ENCODE measurements around the gene ZNF462.

Gene ZNF462

DNA sequence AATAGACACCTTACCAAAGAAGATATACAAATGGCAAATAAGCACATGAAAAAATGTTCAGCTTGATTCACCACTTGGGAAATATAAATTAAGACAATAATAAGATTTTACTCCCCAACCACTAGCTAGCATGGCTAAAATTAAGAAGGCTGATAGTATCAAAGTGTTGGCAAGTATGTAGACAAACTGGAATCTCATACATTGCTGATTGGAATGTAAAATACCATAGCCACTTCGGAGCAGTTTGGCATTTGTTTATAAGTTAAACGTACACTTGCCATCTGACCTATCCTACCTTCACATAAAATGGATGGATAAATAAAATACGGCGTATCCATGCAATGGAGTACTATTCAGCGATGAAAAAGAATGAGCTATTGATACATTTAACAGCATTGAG, 129.2 kb downstream of the ZNF462 start:
- H4K20me1 ChIP-seq (ENCODE audit: insufficient read depth), result no peaks in the 10 kb centered on the region
- no peaks in the 10 kb centered on the region for H3K79me2 ChIP-seq (ENCODE audit: insufficient read depth, low read depth)
- no peaks in the 10 kb centered on the region for H3K36me3 ChIP-seq (ENCODE audit: insufficient read depth)
- H2AFZ ChIP-seq (ENCODE audit: low read depth), result no peak overlapping the region
- TF ChIP-seq, protein P1, sequence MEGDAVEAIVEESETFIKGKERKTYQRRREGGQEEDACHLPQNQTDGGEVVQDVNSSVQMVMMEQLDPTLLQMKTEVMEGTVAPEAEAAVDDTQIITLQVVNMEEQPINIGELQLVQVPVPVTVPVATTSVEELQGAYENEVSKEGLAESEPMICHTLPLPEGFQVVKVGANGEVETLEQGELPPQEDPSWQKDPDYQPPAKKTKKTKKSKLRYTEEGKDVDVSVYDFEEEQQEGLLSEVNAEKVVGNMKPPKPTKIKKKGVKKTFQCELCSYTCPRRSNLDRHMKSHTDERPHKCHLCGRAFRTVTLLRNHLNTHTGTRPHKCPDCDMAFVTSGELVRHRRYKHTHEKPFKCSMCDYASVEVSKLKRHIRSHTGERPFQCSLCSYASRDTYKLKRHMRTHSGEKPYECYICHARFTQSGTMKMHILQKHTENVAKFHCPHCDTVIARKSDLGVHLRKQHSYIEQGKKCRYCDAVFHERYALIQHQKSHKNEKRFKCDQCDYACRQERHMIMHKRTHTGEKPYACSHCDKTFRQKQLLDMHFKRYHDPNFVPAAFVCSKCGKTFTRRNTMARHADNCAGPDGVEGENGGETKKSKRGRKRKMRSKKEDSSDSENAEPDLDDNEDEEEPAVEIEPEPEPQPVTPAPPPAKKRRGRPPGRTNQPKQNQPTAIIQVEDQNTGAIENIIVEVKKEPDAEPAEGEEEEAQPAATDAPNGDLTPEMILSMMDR (conservative IDR thresholded peaks at IDR 0.05; ENCODE audit: low read depth, low read length), result no peak
- no peaks in the 10 kb centered on the region for H3K27me3 ChIP-seq (ENCODE audit: insufficient read depth, low read depth)
- H3K4me3 ChIP-seq (IDR thresholded peaks at IDR 0.05; ENCODE audit: insufficient read depth, low read depth, low read length), result no peak overlapping the region
- H3K27ac ChIP-seq, result no peak overlapping the region
- no peaks in the 10 kb centered on the region for H3K4me1 ChIP-seq (ENCODE audit: low read depth, poor library complexity, severe bottlenecking)
- no peak overlapping the region for H3K9ac ChIP-seq
- no peak overlapping the region for H3K4me2 ChIP-seq

DNA sequence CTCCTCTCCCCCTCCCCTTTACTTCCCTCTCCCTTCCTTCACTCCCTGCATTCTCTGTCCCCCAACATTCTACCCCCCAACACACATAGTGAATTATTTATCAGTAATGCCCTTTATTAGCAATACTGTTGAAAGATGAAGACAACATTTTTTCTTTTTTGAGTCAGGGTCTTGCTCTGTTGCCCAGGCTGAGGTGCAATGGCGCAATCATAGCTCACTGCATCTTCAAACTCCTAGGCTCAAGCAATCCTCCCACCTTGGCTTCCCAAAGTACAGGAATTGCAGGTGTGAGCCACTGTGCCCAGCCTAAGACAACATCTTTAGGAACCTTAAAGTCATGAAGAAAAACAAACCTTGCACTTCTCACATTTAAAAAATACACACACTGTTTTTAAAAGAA, 130.6 kb downstream of the ZNF462 start:
- Histone ChIP-seq H4K20me1 (ENCODE audit: insufficient read depth) (no peaks in the 10 kb centered on the region), H3K9ac (no peak overlapping the region), H3K36me3 (ENCODE audit: insufficient read depth) (no peaks in the 10 kb centered on the region), H3K27ac (no peak overlapping the region), H3K4me1 (ENCODE audit: low read depth, poor library complexity, severe bottlenecking) (no peaks in the 10 kb centered on the region), H2AFZ (ENCODE audit: low read depth) (no peak overlapping the region), H3K79me2 (ENCODE audit: insufficient read depth, low read depth) (no peaks in the 10 kb centered on the region), H3K27me3 (ENCODE audit: insufficient read depth, low read depth) (no peaks in the 10 kb centered on the region), H3K4me2 (no peak overlapping the region), H3K4me3 (IDR thresholded peaks at IDR 0.05; ENCODE audit: insufficient read depth, low read depth, low read length) (no peak overlapping the region)
- TF ChIP-seq, protein P1 (conservative IDR thresholded peaks at IDR 0.05; ENCODE audit: low read depth, low read length), result no peak

DNA sequence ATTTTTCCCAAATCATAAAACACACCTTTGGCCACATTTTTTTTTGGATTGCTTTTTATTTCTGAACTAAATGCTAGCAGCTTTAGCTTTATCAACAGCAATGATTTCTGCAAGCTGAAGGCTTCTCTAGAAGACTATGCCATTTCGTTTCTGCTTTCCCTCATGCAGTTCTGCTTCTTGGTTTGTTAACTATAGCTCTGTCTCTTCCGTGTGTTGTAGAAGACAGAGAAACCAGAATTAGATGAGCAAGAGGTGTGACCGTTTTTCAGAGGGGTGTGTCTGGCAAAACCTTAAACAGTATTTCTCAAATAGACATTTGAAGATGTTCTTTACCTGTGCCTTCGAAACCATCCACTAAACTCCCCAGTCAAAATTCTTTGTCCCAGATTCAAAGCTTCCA, 131.5 kb downstream of the ZNF462 start:
- TF ChIP-seq, protein P1 (conservative IDR thresholded peaks at IDR 0.05; ENCODE audit: low read depth, low read length), result no peak
- no peak overlapping the region for H3K4me2 ChIP-seq

DNA sequence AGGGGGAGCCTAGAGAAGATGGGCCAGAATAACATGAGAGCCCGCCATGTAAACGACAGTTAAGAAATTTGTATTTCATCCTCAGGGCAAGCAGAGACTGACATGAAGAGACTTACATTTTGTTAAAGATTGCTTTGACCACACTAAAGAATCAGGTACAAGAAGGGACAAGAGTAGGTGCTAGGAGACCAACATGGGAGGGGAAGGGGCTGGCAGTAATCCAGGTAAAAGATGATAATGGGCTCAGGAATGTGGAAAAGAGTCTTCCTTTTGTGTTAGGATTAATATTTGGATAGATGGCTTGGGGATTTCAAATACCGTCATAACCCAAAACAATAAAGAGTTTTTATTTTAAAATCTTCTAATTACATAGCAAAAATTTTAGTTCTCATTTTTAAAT, 137.3 kb downstream of the ZNF462 start:
- Histone ChIP-seq H4K20me1 (ENCODE audit: insufficient read depth) (no peaks in the 10 kb centered on the region), H2AFZ (ENCODE audit: low read depth) (no peak overlapping the region), H3K27ac (no peak overlapping the region), H3K79me2 (ENCODE audit: insufficient read depth, low read depth) (no peaks in the 10 kb centered on the region), H3K4me3 (IDR thresholded peaks at IDR 0.05; ENCODE audit: insufficient read depth, low read depth, low read length) (no peak overlapping the region), H3K27me3 (ENCODE audit: insufficient read depth, low read depth) (no peaks in the 10 kb centered on the region), H3K9ac (no peak overlapping the region), H3K36me3 (ENCODE audit: insufficient read depth) (no peaks in the 10 kb centered on the region), H3K4me1 (ENCODE audit: low read depth, poor library complexity, severe bottlenecking) (no peaks in the 10 kb centered on the region), H3K4me2 (no peak overlapping the region)
- TF ChIP-seq, protein P1 (conservative IDR thresholded peaks at IDR 0.05; ENCODE audit: low read depth, low read length), result no peak

More for the DNA sequence above, 131.5 kb downstream of the ZNF462 start:
- Histone ChIP-seq H2AFZ (ENCODE audit: low read depth) (no peak overlapping the region), H3K36me3 (ENCODE audit: insufficient read depth) (no peaks in the 10 kb centered on the region), H3K27me3 (ENCODE audit: insufficient read depth, low read depth) (no peaks in the 10 kb centered on the region), H3K9ac (no peak overlapping the region), H3K4me1 (ENCODE audit: low read depth, poor library complexity, severe bottlenecking) (no peaks in the 10 kb centered on the region), H3K79me2 (ENCODE audit: insufficient read depth, low read depth) (no peaks in the 10 kb centered on the region), H3K27ac (no peak overlapping the region), H3K4me3 (IDR thresholded peaks at IDR 0.05; ENCODE audit: insufficient read depth, low read depth, low read length) (no peak overlapping the region), H4K20me1 (ENCODE audit: insufficient read depth) (no peaks in the 10 kb centered on the region)
